HG02678 (cell line): ENCODE results near the gene HOXC5.
A peak's percentile ranks its signal among the peaks of the same experiment; 100 is the strongest.

Experiments
- ATAC-seq: cut with Tn5 transposase; IDR thresholded peaks from one replicate; pipeline ENCODE4 v1.9.1; 2021; ENCODE audit warnings: mild to moderate bottlenecking, moderate library complexity; ENCODE audit not compliant: unreplicated experiment

HOXC5 gene

GRCh38 chr12:54045401-54045800 is 12.6 kb downstream of the HOXC5 start:
- ATAC-seq, result no peak

DNA sequence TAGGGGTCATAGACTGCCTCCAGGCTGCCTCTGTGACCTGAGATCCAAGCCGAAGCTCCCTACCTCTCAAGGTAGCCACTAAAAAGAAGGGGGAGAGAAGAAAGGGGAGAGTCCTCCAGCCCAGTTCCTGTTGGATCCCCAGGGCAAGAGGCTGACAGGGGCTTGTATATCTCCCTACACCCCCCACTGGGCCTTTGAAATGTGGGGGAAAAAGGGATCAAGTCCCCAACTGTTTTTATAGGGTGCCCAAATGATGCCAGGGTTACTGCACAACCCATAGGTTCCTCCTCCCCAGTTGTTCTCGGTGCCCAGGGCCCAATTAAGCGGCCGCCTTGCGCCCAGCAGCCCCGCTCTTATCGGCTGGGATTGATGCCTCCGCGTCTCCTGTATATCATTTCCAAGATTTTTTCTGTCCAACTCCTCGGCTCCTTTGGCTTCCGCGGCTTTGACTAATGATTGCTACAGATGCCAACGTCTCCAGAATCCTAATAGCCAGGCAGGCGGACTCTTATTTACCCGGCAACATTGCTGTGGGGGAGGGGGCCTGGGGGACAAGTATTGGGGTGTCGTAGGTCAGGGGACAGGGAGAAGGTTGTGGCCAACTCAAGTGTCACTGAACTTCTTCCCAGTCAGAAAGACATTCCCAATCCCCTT is 13.1 kb downstream of the HOXC5 start:
- no peak for ATAC-seq

DNA sequence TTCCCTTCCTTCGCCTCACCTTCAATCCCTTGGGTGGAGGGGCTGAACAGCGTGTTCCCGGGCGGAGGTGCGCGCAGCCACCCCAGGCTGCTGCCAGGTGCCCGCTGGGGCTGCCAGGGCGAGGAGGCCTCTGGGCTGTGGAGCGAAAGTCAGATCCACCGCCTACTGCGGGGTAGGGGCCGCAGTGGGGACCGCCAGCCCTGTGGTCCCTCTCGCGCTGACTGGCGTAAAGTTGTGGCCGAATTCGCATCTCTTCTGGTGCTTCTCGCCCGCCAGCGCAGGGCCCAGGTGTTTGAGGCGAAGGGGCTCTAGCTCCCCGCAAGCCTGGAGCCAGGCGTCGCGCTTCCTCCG is 13.9 kb downstream of the HOXC5 start:
- no peak for ATAC-seq

DNA sequence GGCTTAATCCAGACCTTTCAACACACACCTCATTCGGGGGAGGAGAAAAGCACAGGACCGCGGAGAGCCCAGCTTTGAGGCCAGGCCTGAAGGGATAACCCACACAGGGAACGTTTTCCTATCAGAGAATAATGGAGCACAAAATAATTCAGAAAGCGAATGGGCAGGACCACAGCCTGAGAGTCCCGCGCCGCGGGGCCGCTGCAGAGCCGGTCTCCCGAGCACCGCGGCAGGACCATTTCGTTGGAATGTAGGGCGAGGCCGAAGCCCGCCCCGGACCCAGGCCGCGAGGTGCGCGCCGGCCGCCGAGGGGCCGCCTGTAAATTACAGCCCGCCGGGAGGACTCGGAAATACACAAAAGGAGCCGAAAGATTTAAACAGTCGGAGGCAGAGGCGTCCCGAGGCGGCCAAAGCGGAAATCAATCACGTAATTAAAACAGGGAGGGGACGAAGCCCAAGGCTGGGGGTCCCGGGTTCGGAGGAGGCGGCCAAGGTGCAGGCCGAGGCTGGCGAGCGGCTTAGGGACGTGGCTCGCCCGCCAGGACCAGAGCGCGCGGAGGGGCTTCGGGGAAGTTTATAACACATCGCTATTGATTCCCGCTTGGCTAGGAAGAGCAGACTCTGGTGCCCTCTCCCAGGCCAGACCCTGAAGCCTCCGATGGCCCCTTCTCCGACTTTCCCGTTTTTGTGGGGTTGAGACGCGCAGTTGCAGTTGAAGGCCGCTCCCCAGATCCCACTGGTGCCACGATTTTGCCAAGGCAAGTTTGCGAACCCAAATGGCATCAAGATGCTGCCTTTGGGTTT is 14.5 kb downstream of the HOXC5 start:
- ATAC-seq, result no peak

GRCh38 chr12:54047964-54048303 is 15.1 kb downstream of the HOXC5 start:
- ATAC-seq, result no peak

DNA sequence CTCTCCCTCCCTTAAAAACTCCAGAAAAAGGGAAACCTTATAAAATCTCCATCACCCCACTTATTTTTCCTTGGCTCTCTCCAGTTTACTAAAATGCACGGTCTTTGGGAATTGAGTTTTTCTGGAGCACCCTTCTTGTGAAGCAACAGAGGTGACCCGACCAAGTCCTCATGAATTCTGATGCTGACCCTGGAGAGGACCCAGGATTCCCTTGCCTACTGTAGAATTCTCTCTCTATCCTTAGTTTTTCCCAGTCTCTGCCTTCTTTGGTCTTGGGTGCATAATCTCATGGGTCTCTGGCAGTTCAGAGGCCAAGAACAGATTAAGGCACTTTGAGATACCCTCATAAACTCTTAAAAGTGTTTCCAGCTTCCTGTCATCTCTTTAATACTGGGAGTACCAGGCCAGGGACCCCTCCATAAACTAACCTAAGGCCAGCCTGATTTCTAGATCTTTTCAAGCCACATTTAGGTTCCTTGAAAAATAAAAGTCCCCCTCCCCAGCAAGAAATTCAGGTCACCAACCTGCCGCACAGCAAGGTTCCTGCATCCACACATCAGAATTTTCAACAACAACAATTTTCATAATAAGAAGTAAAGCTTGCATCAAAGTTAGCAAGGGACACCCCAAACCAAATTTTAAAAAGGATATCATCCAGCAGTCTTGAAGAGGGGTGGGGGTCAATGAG is 15.7 kb downstream of the HOXC5 start:
- no peak for ATAC-seq

GRCh38 chr12:54049108-54049507 is 16.3 kb downstream of the HOXC5 start:
- ATAC-seq, result no peak

- ATAC-seq, result no peak
Observed at GRCh38 chr12:54050482-54050810, 17.6 kb downstream of the HOXC5 start.

GRCh38 chr12:54051026-54051842 is 18.4 kb downstream of the HOXC5 start:
- no peak for ATAC-seq

- ATAC-seq, result no peak
Observed at GRCh38 chr12:54051874-54052437, 19.1 kb downstream of the HOXC5 start.

GRCh38 chr12:54052438-54053002 is 19.7 kb downstream of the HOXC5 start:
- no peak for ATAC-seq

DNA sequence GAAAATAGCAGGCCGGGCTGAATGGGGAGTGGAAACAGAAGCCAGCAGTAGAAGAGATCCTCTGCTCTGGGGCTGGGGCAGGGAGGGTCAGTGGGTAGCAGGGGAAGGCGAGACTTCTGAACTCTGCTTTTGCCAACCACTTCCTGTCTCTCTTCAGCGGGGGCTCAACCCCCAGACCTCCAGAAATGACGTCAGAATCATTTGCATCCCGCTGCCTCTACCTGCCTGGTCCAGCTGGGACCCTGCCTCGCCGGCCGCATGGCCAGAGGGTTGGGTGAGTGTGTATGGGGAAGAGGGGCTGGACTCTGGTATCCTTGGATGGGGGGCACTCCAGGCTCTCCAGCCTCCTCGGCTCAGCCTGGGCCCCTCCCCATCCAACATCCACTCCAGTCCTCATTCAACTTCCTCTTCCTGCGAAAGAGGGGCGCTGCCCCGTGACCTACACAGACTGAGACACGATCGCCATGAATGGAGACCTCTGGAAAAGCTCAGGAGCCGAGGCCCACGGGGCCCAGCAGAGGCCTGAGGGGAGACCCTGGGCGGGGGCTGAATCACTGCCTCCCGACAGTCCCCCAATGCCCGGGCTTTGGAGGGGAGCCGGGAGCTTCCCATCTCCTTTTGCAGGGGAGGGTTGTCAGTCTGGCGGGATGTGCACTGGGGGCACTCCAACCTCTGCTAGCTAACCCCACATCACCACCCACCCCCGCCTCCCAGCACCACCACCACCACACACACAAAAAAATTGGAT is 20.3 kb downstream of the HOXC5 start:
- peak; percentile 68 for ATAC-seq

DNA sequence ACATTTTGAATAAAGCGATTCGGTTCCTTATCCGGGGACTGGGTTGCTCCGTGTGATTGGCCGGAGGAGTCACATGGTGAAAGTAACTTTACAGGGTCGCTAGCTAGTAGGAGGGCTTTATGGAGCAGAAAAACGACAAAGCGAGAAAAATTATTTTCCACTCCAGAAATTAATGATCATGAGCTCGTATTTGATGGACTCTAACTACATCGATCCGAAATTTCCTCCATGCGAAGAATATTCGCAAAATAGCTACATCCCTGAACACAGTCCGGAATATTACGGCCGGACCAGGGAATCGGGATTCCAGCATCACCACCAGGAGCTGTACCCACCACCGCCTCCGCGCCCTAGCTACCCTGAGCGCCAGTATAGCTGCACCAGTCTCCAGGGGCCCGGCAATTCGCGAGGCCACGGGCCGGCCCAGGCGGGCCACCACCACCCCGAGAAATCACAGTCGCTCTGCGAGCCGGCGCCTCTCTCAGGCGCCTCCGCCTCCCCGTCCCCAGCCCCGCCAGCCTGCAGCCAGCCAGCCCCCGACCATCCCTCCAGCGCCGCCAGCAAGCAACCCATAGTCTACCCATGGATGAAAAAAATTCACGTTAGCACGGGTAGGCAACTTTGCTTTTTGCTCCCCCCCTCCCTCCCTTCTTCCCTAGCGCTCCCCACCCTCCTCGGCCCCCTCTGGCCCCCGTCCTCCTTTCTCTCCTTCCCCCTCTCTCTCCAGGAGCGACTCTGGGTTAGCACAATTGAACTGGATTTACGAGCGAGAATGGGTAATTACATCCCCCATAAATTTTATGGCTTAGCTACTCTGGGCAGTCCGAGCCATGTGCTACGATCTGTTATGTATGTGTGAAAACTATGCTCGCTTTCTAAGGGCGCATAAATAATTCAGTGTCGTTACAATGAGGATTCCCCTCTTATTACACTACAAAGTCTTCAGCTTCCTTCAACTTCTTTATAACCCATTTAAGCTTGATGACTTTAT is 21.2 kb downstream of the HOXC5 start, which contains the start of gene HOXC4:
Gene HOXC4 (plus strand): TSS at position 85 of the 991 bp plus-strand sequence. CDS start 88 bp downstream, at position 173.
- no peak for ATAC-seq

- no peak for ATAC-seq
Observed at GRCh38 chr12:54054742-54055194, 21.9 kb downstream of the HOXC5 start.

DNA sequence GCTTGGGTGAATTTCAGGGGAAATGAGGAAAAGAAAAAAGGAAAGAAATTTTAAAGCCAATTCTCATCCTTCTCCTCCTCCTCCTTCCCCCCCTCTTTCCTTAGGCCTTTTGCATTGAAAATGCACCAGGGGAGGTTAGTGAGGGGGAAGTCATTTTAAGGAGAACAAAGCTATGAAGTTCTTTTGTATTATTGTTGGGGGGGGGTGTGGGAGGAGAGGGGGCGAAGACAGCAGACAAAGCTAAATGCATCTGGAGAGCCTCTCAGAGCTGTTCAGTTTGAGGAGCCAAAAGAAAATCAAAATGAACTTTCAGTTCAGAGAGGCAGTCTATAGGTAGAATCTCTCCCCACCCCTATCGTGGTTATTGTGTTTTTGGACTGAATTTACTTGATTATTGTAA is 22.7 kb downstream of the HOXC5 start:
- no peak for ATAC-seq

DNA sequence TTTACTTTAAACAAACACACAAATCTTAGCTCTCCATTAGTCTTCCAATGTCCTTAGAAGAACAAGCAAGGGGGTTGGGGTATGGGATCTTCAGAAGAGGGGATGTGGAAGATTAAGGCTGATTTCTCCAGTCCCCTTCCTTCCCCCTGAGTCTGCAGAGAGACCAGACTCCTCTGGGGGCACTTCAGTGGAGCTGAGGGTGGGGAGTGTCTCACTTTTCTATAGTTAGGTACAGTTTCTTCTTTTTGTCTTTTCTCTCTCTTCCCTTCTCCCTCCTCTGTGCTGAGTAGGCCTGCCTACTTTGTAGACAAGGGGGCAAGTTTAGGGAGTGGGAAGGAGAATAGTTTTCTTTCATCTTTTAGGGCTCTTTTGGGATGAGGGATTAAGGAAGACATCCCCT is 23.3 kb downstream of the HOXC5 start:
- no peak for ATAC-seq

GRCh38 chr12:54058128-54058768 is 25.4 kb downstream of the HOXC5 start:
- ATAC-seq, result no peak

DNA sequence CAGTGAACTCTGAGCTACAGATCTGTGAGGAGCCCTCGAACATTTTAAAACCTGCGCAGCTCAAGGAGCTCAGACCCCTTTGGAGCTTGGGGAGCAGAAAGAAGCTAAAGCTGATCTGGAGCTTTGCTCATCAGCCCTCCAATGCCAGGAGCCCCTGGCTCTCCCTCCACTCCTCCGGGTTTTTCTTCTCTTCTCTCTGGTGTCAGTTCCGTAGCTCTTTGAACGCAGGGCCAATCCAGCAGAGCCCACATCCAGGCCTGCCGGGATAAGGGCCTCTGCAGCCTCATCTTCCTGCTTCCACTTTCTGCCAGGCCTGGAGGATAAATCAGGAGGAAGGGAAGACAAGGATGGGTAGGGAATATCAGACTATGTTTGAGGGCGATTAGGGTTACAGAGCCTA is 26.8 kb downstream of the HOXC5 start:
- ATAC-seq, result no peak
